Smooth muscle cell (in vitro differentiated cells): ENCODE results near the gene CLEC11A. TPM values are rescaled to one million over a fixed set of nuclear protein-coding genes. Genes with fewer than 3 reads are reported as not detected.

Experiments
- DNase-seq: peaks from one replicate; lab custom pipeline; 2025; ENCODE audit not compliant: unreplicated experiment; lab: John Stamatoyannopoulos, UW
- H2AFZ ChIP-seq: fragments of 200-600 bp; sonication (generic); 2 replicates; pipeline ENCODE4 v1.6.0; 2016; ENCODE audit warnings: antibody characterized with exemption, low read depth, mild to moderate bottlenecking
- H3F3A ChIP-seq: fragments of 200-600 bp; sonication (generic); 2 replicates; pipeline ENCODE4 v1.6.0; 2017; ENCODE audit warnings: antibody characterized with exemption, low read depth
- H3K27ac ChIP-seq: fragments of 200-600 bp; sonication (generic); 2 replicates; pipeline ENCODE4 v1.5.1; 2016; ENCODE audit warnings: low read depth, mild to moderate bottlenecking
- H3K27me3 ChIP-seq: fragments of 200-600 bp; sonication (generic); 2 replicates; pipeline ENCODE4 v1.6.1; 2016; ENCODE audit warnings: low read depth, mild to moderate bottlenecking
- H3K36me3 ChIP-seq: fragments of 200-600 bp; sonication (generic); 2 replicates; pipeline ENCODE4 v1.5.1; 2016; ENCODE audit warnings: low read depth
- H3K4me1 ChIP-seq: fragments of 200-600 bp; sonication (generic); 2 replicates; pipeline ENCODE4 v1.5.1; 2016; ENCODE audit warnings: low read depth
- H3K4me2 ChIP-seq: fragments of 200-600 bp; sonication (generic); 2 replicates; pipeline ENCODE4 v1.6.0; 2016; ENCODE audit warnings: mild to moderate bottlenecking
- H3K4me3 ChIP-seq: fragments of 200-600 bp; sonication (generic); 2 replicates; pipeline ENCODE4 v1.5.1; 2016; ENCODE audit warnings: mild to moderate bottlenecking
- H3K79me2 ChIP-seq: fragments of 200-600 bp; sonication (generic); 2 replicates; pipeline ENCODE4 v1.6.0; 2016; ENCODE audit warnings: low read depth, mild to moderate bottlenecking
- H3K9ac ChIP-seq: fragments of 200-600 bp; sonication (generic); 2 replicates; pipeline ENCODE4 v1.6.0; 2016; ENCODE audit warnings: low read depth
- H3K9me3 ChIP-seq: fragments of 200-600 bp; sonication (generic); replicated peaks from 2 replicates; pipeline ENCODE4 v1.5.1; 2016; ENCODE audit warnings: low read depth
- H4K20me1 ChIP-seq: fragments of 200-600 bp; sonication (generic); 2 replicates; pipeline ENCODE4 v1.6.0; 2016; ENCODE audit warnings: low read depth
- WGBS: methylation state at CpG from one replicate; pipeline ENCODE4 v1.1.7; 2016; ENCODE audit warnings: low lambda C conversion rate; 5-methylcytosine and 5-hydroxymethylcytosine counted together
- polyA plus RNA-seq: library from polyadenylated mRNA; unstranded; fragments of >200 nt; fragmentation: Nextera tagmentation; extraction: Ambion mirVana; gene quantifications from 2 replicates; pipeline ENCODE4 v1.2.1, GENCODE V29; 2016
- total RNA-seq: library from RNA; depleted of rRNA; stranded (reverse); fragments of >200 nt; gene quantifications from 2 replicates; pipeline ENCODE4 v1.2.3, GENCODE V29; 2014
- TF ChIP-seq, protein P1 (sequence below): fragments of 200-600 bp; sonication (generic); IDR thresholded peaks from 2 replicates; pipeline ENCODE4 v1.5.1; 2017; ENCODE audit warnings: borderline replicate concordance, mild to moderate bottlenecking, antibody characterized with exemption; ENCODE audit not compliant: insufficient read depth, poor library complexity, severe bottlenecking

Gene CLEC11A
- total and polyA plus RNA-seq, 2 experiments from 2014 or later = 48.3 to 155 TPM

GRCh38 chr19:50725218-50725910, 2.2 kb downstream of the CLEC11A start:
- WGBS = 12% methylated on average over 40 of the region's 52 CpGs

GRCh38 chr19:50725911-50726230, 2.7 kb downstream of the CLEC11A start:
- DNase-seq = no peak
- H3F3A ChIP-seq = no peaks in the 10 kb centered on the region
- H4K20me1 ChIP-seq = no peaks in the 10 kb centered on the region
- peaks cover 14% of the 10 kb centered on the region for H3K4me1 ChIP-seq
- WGBS = 78% methylated on average over 9 of the region's 9 CpGs
- H3K4me2 ChIP-seq = peak overlapping the region; percentile 88
- H3K4me3 ChIP-seq = peak overlapping the region; percentile 53
- no peak overlapping the region for H3K27ac ChIP-seq
- H3K9me3 ChIP-seq = no peaks in the 10 kb centered on the region
- no peaks in the 10 kb centered on the region for H3K36me3 ChIP-seq
- no peaks in the 10 kb centered on the region for H3K27me3 ChIP-seq
- H3K9ac ChIP-seq = peak overlapping the region; percentile 48
- TF ChIP-seq, protein P1, sequence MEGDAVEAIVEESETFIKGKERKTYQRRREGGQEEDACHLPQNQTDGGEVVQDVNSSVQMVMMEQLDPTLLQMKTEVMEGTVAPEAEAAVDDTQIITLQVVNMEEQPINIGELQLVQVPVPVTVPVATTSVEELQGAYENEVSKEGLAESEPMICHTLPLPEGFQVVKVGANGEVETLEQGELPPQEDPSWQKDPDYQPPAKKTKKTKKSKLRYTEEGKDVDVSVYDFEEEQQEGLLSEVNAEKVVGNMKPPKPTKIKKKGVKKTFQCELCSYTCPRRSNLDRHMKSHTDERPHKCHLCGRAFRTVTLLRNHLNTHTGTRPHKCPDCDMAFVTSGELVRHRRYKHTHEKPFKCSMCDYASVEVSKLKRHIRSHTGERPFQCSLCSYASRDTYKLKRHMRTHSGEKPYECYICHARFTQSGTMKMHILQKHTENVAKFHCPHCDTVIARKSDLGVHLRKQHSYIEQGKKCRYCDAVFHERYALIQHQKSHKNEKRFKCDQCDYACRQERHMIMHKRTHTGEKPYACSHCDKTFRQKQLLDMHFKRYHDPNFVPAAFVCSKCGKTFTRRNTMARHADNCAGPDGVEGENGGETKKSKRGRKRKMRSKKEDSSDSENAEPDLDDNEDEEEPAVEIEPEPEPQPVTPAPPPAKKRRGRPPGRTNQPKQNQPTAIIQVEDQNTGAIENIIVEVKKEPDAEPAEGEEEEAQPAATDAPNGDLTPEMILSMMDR = no peak
- H3K79me2 ChIP-seq = peaks cover 8% of the 10 kb centered on the region
- no peak overlapping the region for H2AFZ ChIP-seq

More at GRCh38 chr19:50725218-50725910, 2.2 kb downstream of the CLEC11A start:
- Histone ChIP-seq H2AFZ (peak overlapping the region; percentile 58), H3K27me3 (no peaks in the 10 kb centered on the region), H3K36me3 (no peaks in the 10 kb centered on the region), H3K9ac (peak overlapping the region; percentile 48), H4K20me1 (no peaks in the 10 kb centered on the region), H3K4me2 (peak overlapping the region; percentile 88), H3K79me2 (peaks cover 8% of the 10 kb centered on the region), H3K4me1 (peaks cover 14% of the 10 kb centered on the region), H3K27ac (peak overlapping the region; percentile 45), H3F3A (no peaks in the 10 kb centered on the region), H3K9me3 (no peaks in the 10 kb centered on the region), H3K4me3 (peak overlapping the region; percentile 53)
- TF ChIP-seq, protein P1 = no peak
- DNase-seq = no peak

GRCh38 chr19:50728084-50728737, 5.0 kb downstream of the CLEC11A start:
- no peaks in the 10 kb centered on the region for H3F3A ChIP-seq
- no peak overlapping the region for H3K27ac ChIP-seq
- TF ChIP-seq, protein P1 = no peak
- 18% methylated on average over 39 of the region's 39 CpGs for WGBS
- peaks cover 14% of the 10 kb centered on the region for H3K4me1 ChIP-seq
- no peak overlapping the region for H2AFZ ChIP-seq
- H3K4me3 ChIP-seq = peak overlapping the region; percentile 22
- H3K4me2 ChIP-seq = peak overlapping the region; percentile 73
- DNase-seq = peak; percentile 23
- H3K9ac ChIP-seq = no peak overlapping the region
- no peaks in the 10 kb centered on the region for H3K9me3 ChIP-seq
- H4K20me1 ChIP-seq = no peaks in the 10 kb centered on the region
- no peaks in the 10 kb centered on the region for H3K36me3 ChIP-seq
- peaks cover 8% of the 10 kb centered on the region for H3K79me2 ChIP-seq
- no peaks in the 10 kb centered on the region for H3K27me3 ChIP-seq
